GM10266 (cell line): ENCODE results near the gene EHD4.

Source experiments
- DNase-seq: peaks from one replicate; pipeline ENCODE4 v3.0.0; 2012; ENCODE audit errors: extremely low spot score
- CTCF ChIP-seq: IDR thresholded peaks from 2 replicates; pipeline ENCODE4 v1.5.1; 2012; ENCODE audit warnings: mild to moderate bottlenecking, low read depth; ENCODE audit not compliant: control insufficient read depth, insufficient read depth; ENCODE audit errors: missing control alignments

Gene EHD4

GRCh38 chr15:41923401-41923997, 48.9 kb downstream of the EHD4 start:
- no peak for DNase-seq
- TF ChIP-seq CTCF = no peak

GRCh38 chr15:41922353-41922752, 50.0 kb downstream of the EHD4 start:
- no peak for DNase-seq
- TF ChIP-seq CTCF = no peak

- no peak for TF ChIP-seq CTCF
- DNase-seq = no peak
Observed at GRCh38 chr15:41921639-41922038, 50.7 kb downstream of the EHD4 start.

- DNase-seq = no peak
- TF ChIP-seq CTCF = no peak
Observed at GRCh38 chr15:41921167-41921566, 51.2 kb downstream of the EHD4 start.

- no peak for TF ChIP-seq CTCF
- DNase-seq = no peak
Observed at GRCh38 chr15:41919954-41920538, 52.3 kb downstream of the EHD4 start.

GRCh38 chr15:41919201-41919820, 53.0 kb downstream of the EHD4 start:
- no peak for TF ChIP-seq CTCF

GRCh38 chr15:41918506-41919126, 53.7 kb downstream of the EHD4 start:
- no peak for DNase-seq
- TF ChIP-seq CTCF = no peak

More at GRCh38 chr15:41919201-41919820, 53.0 kb downstream of the EHD4 start:
- DNase-seq = no peak
